HCT116 (cell line): ENCODE data around the gene UQCRH.
"Not testable (repeated sequence)": the region's sequence is repeated elsewhere in the genome, so short reads cannot be mapped to it uniquely, and the experiment has no call there.

Experiments used
- CEBPB ChIP-seq: IDR thresholded peaks from 2 replicates; pipeline ENCODE4 v1.6.1; 2012; ENCODE audit warnings: low read depth
- ELF1 ChIP-seq: IDR thresholded peaks from 2 replicates; pipeline ENCODE4 v1.6.1; 2012; ENCODE audit warnings: low read depth, borderline replicate concordance
- EZH2 ChIP-seq: fragments of 200-600 bp; sonication (generic); IDR thresholded peaks from 2 replicates; pipeline ENCODE4 v1.6.1; 2017; ENCODE audit warnings: antibody characterized with exemption, mixed run types
- EZH2phosphoT487 ChIP-seq: fragments of 200-600 bp; IDR thresholded peaks from 2 replicates; pipeline ENCODE4 v1.6.1; 2018; ENCODE audit warnings: antibody characterized with exemption, borderline replicate concordance
- POLR2A ChIP-seq: IDR thresholded peaks from 2 replicates; pipeline ENCODE4 v1.7.0; 2011; ENCODE audit warnings: borderline replicate concordance; ENCODE audit not compliant: insufficient read depth, insufficient read length; ENCODE audit errors: extremely low read depth
- POLR2AphosphoS5 ChIP-seq: IDR thresholded peaks from 2 replicates; pipeline ENCODE4 v1.6.1; 2011; ENCODE audit warnings: mild to moderate bottlenecking, low read depth, low read length, moderate library complexity
- RAD21 ChIP-seq: IDR thresholded peaks from 2 replicates; pipeline ENCODE4 v1.6.1; 2012; ENCODE audit warnings: low read depth, mild to moderate bottlenecking
- SP1 ChIP-seq: IDR thresholded peaks from 2 replicates; pipeline ENCODE4 v1.6.1; 2012; ENCODE audit warnings: low read depth
- SRF ChIP-seq: IDR thresholded peaks from 2 replicates; pipeline ENCODE4 v1.6.1; 2012; ENCODE audit warnings: low read depth
- ZNF274 ChIP-seq: fragments of 200-500 bp; sonication (Bioruptor generic); IDR thresholded peaks from 2 replicates; pipeline ENCODE4 v1.6.1; 2014; ENCODE audit warnings: mild to moderate bottlenecking, low read depth, low read length, inconsistent platforms
- TF ChIP-seq, protein P1 (sequence below), 3 experiments: fragments of 200-600 bp in 1 of 3; sonication (generic) in 1 of 3; IDR thresholded peaks in 2 of 3; conservative IDR thresholded peaks in 1 of 3; 2 replicates each; pipeline ENCODE4 v1.5.1; 2012 to 2017; ENCODE audit warnings: low read depth in 2 of 3, low read length in 2 of 3, antibody characterized with exemption in 1 of 3, borderline replicate concordance in 1 of 3, control low read depth in 1 of 3, mild to moderate bottlenecking in 1 of 3, mixed read lengths in 1 of 3, mixed run types in 1 of 3, moderate library complexity in 1 of 3; ENCODE audit not compliant: insufficient read depth in 1 of 3
- TF ChIP-seq, protein P2 (sequence below): IDR thresholded peaks from 2 replicates; pipeline ENCODE4 v1.6.1; 2012
- TF ChIP-seq, protein P3 (sequence below): IDR thresholded peaks from 2 replicates; pipeline ENCODE4 v1.6.1; 2011; ENCODE audit warnings: mild to moderate bottlenecking, low read length, moderate library complexity; ENCODE audit not compliant: insufficient replicate concordance; ENCODE audit errors: extremely low read depth

DNA sequence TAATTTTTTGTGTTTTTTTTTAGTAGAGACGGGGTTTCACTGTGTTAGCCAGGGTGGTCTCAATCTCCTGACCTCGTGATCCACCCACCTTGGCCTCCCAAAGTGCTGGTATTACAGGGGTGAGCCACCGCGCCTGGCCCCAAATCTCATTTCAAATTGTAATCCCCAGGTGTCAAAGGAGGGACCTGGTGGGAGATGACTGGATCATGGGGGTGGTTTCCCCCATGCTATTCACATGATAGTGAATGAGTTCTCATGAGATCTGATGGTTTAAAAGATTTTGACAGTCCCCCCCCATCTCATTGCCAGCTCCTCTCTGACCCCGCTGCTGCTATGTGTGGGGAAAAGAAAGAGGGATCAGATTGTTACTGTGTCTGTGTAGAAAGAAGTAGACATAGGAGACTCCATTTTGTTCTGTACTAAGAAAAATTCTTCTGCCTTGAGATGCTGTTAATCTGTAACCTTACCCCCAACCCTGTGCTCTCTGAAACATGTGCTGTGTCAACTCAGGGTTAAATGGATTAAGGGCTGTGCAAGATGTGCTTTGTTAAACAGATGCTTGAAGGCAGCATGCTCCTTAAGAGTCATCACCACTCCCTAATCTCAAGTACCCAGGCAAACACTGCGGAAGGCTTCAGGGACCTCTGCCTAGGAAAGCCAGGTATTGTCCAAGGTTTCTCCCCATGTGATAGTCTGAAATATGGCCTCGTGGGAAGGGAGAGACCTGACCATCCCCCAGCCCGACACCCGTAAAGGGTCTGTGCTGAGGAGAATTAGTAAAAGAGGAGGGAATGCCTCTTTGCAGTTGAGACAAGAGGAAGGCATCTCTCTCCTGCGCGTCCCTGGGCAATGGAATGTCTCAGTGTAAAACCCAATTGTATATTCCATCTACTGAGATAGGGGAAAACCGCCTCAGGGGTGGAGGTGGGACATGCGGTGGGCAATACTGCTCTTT lies 16.7 kb downstream of the UQCRH start:
- TF ChIP-seq, protein P1, sequence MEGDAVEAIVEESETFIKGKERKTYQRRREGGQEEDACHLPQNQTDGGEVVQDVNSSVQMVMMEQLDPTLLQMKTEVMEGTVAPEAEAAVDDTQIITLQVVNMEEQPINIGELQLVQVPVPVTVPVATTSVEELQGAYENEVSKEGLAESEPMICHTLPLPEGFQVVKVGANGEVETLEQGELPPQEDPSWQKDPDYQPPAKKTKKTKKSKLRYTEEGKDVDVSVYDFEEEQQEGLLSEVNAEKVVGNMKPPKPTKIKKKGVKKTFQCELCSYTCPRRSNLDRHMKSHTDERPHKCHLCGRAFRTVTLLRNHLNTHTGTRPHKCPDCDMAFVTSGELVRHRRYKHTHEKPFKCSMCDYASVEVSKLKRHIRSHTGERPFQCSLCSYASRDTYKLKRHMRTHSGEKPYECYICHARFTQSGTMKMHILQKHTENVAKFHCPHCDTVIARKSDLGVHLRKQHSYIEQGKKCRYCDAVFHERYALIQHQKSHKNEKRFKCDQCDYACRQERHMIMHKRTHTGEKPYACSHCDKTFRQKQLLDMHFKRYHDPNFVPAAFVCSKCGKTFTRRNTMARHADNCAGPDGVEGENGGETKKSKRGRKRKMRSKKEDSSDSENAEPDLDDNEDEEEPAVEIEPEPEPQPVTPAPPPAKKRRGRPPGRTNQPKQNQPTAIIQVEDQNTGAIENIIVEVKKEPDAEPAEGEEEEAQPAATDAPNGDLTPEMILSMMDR (IDR thresholded peaks at IDR 0.05 in 2 of 3, conservative IDR thresholded peaks at IDR 0.05 in 1 of 3; ENCODE audit: borderline replicate concordance in 1 of 3, insufficient read depth in 1 of 3, low read depth in 2 of 3, low read length in 2 of 3) = not testable (repeated sequence)
- not testable (repeated sequence) for TF ChIP-seq POLR2A, RAD21, SRF, EZH2, POLR2AphosphoS5, ELF1, ZNF274, SP1, CEBPB, EZH2phosphoT487
- TF ChIP-seq, protein P2, sequence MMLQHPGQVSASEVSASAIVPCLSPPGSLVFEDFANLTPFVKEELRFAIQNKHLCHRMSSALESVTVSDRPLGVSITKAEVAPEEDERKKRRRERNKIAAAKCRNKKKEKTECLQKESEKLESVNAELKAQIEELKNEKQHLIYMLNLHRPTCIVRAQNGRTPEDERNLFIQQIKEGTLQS = not testable (repeated sequence)
- TF ChIP-seq, protein P3, sequence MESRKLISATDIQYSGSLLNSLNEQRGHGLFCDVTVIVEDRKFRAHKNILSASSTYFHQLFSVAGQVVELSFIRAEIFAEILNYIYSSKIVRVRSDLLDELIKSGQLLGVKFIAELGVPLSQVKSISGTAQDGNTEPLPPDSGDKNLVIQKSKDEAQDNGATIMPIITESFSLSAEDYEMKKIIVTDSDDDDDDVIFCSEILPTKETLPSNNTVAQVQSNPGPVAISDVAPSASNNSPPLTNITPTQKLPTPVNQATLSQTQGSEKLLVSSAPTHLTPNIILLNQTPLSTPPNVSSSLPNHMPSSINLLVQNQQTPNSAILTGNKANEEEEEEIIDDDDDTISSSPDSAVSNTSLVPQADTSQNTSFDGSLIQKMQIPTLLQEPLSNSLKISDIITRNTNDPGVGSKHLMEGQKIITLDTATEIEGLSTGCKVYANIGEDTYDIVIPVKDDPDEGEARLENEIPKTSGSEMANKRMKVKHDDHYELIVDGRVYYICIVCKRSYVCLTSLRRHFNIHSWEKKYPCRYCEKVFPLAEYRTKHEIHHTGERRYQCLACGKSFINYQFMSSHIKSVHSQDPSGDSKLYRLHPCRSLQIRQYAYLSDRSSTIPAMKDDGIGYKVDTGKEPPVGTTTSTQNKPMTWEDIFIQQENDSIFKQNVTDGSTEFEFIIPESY = not testable (repeated sequence)
